ENCODE results near the gene IRF3. TPM values are rescaled to one million over a fixed set of nuclear protein-coding genes. Genes with fewer than 3 reads are reported as not detected.

The IRF3 gene
- total and polyA plus RNA-seq, 12 donors, result 23.2 to 328 (median 64.4) TPM

DNA sequence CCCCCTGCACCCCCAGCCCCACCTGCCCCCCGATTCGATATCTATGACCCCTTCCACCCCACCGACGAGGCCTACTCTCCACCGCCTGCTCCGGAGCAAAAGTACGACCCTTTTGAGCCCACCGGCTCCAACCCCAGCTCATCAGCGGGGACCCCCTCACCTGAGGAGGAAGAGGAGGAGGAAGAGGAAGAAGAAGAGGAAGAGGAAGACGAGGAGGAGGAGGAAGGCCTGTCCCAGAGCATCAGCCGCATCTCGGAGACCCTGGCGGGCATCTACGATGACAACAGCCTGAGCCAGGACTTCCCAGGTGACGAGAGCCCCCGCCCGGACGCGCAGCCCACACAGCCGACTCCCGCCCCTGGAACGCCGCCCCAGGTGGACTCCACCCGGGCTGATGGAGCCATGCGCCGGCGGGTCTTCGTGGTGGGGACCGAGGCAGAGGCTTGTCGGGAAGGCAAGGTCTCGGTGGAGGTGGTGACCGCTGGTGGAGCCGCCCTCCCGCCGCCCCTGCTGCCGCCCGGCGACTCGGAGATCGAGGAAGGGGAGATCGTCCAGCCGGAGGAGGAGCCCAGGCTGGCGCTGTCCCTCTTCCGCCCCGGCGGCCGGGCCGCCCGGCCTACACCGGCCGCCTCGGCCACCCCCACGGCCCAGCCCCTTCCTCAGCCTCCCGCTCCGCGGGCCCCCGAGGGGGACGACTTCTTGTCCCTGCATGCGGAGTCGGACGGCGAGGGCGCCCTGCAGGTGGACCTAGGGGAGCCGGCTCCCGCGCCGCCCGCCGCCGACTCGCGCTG is 14.4 kb downstream of the IRF3 start:
- no peak for DNase-seq
- Histone ChIP-seq H3K27ac (no peak overlapping the region), H3K36me3 (replicated peaks in 1 of 2) (peaks cover 0 to 81% of the 10 kb centered on the region in 2 donors), H3K4me3 (no peak overlapping the region), H3K4me1 (replicated peaks in 1 of 2) (peaks cover 0 to 5% of the 10 kb centered on the region in 2 donors), H3K9me3 (replicated peaks in 1 of 3) (no peaks in the 10 kb centered on the region), H3K27me3 (no peaks in the 10 kb centered on the region)
- intact Hi-C loops (cut with DNase I), result no loop called here
- WGBS, 4 donors, result 94 to 96% (median 96%) methylated on average over 30 to 72 of the region's 72 CpGs
- TF ChIP-seq POLR2A (IDR thresholded peaks at IDR 0.05), result no peak
- TF ChIP-seq, protein P1, sequence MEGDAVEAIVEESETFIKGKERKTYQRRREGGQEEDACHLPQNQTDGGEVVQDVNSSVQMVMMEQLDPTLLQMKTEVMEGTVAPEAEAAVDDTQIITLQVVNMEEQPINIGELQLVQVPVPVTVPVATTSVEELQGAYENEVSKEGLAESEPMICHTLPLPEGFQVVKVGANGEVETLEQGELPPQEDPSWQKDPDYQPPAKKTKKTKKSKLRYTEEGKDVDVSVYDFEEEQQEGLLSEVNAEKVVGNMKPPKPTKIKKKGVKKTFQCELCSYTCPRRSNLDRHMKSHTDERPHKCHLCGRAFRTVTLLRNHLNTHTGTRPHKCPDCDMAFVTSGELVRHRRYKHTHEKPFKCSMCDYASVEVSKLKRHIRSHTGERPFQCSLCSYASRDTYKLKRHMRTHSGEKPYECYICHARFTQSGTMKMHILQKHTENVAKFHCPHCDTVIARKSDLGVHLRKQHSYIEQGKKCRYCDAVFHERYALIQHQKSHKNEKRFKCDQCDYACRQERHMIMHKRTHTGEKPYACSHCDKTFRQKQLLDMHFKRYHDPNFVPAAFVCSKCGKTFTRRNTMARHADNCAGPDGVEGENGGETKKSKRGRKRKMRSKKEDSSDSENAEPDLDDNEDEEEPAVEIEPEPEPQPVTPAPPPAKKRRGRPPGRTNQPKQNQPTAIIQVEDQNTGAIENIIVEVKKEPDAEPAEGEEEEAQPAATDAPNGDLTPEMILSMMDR (IDR thresholded peaks at IDR 0.05), result no peak

DNA sequence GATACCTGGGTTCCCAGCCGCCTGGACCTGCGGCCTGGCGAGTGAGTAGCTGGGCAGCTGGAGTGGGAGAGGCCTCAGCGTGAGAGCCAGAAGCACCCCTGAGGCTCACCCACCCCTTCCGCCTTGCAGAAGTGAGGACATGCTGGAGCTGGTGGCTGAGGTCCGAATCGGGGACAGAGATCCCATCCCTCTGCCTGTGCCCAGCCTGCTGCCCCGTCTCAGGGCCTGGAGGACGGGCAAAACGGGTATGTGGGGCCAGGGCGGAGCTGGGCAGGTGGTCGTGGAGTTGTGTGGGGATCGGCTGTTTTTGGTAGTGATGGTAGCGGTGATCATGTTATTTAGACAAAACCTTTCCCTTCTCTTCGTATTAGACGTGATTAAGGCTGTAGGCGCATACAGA is 19.1 kb downstream of the IRF3 start:
- TF ChIP-seq POLR2A (IDR thresholded peaks at IDR 0.05), result no peak
- TF ChIP-seq, protein P1 (IDR thresholded peaks at IDR 0.05), result no peak
- Histone ChIP-seq H3K36me3 (replicated peaks in 1 of 2) (peaks cover 0 to 48% of the 10 kb centered on the region in 2 donors), H3K27ac (no peak overlapping the region), H3K4me3 (no peak overlapping the region), H3K9me3 (replicated peaks in 1 of 3) (no peaks in the 10 kb centered on the region), H3K27me3 (no peaks in the 10 kb centered on the region), H3K4me1 (replicated peaks in 1 of 2) (peaks cover 12 to 27% of the 10 kb centered on the region in 2 donors)
- intact Hi-C loops (cut with DNase I), result no loop called here
- DNase-seq, result no peak
- 86 to 94% (median 91%) methylated on average over 9 to 17 of the region's 17 CpGs for WGBS, 4 donors

DNA sequence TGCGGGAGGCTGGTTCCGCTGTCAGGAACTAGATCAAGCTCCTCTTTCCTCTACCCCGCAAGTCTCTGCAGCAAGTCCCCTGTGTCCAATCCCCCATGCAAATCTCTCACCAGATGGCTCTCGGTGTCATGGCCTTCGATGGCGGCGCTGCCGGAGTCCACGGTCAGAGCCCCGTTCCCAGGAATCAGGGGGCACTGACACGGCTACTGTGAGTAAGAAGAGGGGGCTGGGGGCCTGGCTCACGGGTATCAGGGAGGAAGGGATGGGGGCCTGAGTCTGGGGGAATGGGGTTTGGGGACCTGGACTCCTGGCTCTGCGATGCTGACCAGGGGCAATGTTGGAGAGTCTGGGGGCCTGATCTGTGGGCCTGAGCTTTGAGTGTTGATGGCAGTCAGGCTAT is 19.7 kb downstream of the IRF3 start:
- no peak for DNase-seq
- Histone ChIP-seq H3K36me3 (replicated peaks in 1 of 2) (peaks cover 0 to 43% of the 10 kb centered on the region in 2 donors), H3K4me1 (replicated peaks in 1 of 2) (peaks cover 17 to 33% of the 10 kb centered on the region in 2 donors), H3K27me3 (no peaks in the 10 kb centered on the region), H3K4me3 (no peak overlapping the region), H3K9me3 (replicated peaks in 1 of 3) (no peaks in the 10 kb centered on the region), H3K27ac (no peak overlapping the region)
- WGBS, 4 donors, result 89 to 91% (median 89%) methylated on average over 9 to 13 of the region's 13 CpGs
- intact Hi-C loops (cut with DNase I), result no loop called here
- no peak for TF ChIP-seq POLR2A (IDR thresholded peaks at IDR 0.05)
- TF ChIP-seq, protein P1 (IDR thresholded peaks at IDR 0.05), result no peak

DNA sequence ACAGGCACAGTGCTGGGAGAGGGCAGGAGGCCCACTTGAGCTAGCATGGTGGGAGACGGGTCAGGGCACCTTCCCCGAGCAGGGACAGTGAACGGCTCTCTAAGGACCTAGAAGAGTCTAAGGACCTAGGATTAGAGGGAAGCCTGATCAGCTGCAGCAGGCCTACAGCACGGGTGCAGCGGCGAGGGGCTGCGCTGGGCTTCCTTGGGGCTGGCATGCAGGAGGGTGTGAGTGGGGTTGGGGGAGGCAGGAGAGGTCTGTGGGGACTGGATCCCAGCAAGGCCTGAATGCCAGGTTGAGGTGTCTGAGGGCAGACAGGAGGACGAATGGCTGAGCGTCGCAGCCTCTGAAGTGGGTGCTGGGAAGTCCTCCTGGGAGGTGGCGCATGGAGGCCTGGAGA is 20.1 kb downstream of the IRF3 start:
- Histone ChIP-seq H3K9me3 (replicated peaks in 1 of 3) (no peaks in the 10 kb centered on the region), H3K4me1 (replicated peaks in 1 of 2) (peaks cover 19 to 35% of the 10 kb centered on the region in 2 donors), H3K27me3 (no peaks in the 10 kb centered on the region), H3K27ac (no peak overlapping the region), H3K4me3 (no peak overlapping the region), H3K36me3 (replicated peaks in 1 of 2) (peaks cover 0 to 43% of the 10 kb centered on the region in 2 donors)
- DNase-seq, result no peak
- intact Hi-C loops (cut with DNase I), result no loop called here
- TF ChIP-seq, protein P1 (IDR thresholded peaks at IDR 0.05), result no peak
- no peak for TF ChIP-seq POLR2A (IDR thresholded peaks at IDR 0.05)
- WGBS, 4 donors, result 88 to 92% (median 90%) methylated on average over 11 of the region's 11 CpGs
